Activated CD4-positive, alpha-beta T cell treated with anti-CD3 and anti-CD28 coated beads, Interleukin-2, amount 50 U/mL, for 24 hours (primary cell): ENCODE data around the gene PAQR5.
"Not testable (repeated sequence)": the region's sequence is repeated elsewhere in the genome, so short reads cannot be mapped to it uniquely, and the experiment has no call there.

Source experiments
- DNase-seq, 2 donors: peaks; one replicate each; pipeline ENCODE4 v3.0.0-alpha.2; 2020; ENCODE audit warnings: low read depth in 1 of 2, low spot score in 1 of 2

Gene PAQR5

DNA sequence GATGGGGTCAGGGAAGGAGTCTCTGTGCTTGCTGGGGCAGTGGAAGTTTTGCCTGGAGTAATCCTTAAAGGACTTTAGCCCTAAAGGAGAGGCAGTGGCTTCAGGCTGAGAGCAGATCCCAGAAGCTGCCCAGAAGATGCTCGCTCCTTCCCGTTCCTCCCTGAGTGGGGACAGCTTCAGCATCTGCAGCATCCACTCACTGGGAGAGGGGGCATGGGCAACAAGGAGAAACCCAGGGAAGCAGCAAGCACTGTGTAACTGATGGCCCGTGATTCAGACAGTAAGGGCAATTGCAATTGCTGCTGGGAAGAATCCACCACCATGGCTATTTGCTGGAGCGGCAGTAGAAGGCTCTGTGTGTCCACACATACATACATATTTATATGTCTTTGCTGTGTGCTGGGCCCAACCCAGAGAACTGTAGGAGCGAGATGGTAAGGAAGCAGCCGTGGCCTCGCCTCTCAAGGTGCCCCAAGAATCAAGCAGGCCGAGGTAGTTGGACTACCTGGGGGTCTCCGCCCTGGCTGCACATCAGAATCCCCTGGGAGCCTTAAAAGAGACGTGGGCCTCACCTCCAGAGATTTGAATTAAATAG is 5.8 kb upstream of the PAQR5 start:
- DNase-seq: no peak

DNA sequence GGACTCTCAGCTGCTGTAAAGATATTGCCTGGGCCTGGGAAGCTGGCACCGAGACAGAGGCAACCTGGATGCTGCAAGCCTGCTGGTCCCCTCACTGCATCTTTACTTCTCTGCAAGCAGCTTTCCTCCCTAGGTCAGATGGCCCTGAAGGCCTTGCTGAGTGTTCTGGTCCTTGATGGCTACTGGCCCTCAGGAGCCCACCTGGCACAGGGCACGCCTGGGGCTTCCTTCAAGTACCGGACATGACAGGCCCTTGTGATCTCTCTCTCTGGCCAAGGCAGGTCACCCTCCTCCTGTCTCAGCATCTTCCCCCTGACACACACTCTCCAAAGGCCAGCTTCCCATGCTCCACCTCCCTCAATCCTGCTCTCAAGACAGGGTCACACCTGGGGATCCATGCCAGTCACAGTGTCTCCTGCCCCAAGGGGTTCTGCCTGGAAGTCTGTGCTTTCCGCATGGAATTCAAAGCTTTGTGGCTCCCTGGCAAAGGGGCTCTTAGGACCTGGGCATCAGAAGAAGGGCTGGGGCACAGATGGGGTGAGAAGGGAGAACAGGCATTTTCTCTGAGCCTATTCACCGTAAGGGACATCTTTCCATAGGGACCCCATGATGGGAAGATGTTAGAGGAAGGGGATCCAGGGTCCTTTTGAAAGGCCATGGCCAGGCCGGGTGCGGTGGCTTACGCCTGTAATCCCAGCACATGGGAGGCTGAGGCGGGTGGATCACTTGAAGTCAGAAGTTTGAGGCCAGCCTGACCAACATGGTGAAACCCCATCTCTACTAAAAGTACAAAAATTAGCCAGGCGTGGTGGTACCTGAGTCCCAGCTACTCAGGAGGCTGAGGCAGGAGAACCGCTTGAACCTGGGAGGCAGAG is 4.7 kb upstream of the PAQR5 start:
- DNase-seq: no peak

DNA sequence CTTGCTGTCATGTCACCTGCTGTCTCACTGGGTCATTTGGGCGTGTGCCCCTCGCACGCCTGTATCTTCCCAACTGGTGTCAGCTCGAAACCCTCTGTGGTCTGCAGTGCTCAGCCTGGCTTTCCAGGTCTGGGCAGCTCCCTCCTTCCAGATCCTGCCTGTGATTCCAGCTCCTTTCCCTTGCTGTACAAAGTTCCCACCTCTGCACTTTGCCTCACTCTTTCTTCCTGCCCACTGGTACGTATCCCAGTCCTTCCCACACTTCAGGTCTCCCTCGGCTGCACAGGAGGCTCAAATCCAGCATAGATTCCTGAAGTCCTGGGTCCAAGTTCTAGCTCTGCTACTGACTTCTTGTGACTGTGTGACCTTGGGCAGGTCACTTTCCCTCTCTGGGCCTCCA is 2.1 kb upstream of the PAQR5 start:
- DNase-seq: no peak

DNA sequence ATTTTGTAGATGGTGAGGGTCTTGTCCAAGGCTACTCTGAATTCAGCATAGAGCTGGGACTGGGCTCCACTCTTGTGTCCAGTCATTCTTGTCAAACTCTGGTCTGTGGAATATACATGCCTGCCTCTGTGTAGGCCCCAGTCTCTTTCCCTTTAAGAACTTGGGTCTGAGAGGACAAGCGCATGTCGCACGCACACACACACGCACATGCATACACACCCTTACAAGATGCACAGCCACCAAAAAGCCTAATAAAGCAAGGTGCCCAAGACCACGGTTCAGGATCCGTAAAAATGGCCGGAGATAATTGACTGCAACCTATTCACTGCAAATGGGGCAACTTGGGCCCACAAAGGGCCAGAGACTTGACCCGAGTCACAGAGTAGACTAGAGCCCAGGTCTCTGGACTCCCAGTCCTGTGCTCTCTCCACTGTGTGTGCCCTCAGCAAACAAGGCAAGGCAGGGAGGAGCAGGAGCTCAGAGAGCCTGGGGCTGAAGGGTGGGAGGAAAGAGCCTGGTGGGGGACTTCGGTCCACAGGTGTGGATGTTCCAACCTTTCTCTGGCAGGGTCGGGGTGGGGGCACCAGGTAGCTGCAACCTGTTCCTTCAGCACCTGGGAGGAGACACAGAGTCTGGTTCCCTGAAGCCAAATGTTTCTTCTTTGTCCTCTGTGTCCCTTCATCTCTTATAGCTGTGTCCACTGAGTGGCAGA is 914 bp upstream of the PAQR5 start:
- DNase-seq: no peak

DNA sequence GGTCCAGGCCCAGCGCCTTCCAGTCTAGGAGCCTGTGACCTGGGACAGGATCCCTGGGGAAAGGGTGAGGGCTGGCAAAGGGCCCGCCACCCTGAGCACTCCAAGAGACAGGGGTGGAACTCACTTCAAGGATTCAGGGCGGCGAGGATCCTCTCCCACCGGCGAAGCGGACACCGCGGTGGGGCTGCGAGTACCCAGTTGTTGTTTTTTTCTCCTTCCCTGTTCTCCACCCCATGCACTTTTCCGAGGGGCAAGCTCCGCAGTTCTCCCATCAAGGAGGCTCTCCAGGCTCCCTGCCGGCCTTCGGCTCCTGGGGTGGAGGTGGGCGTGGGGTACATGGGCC is 387 bp upstream of the PAQR5 start:
- no peak for DNase-seq

DNA sequence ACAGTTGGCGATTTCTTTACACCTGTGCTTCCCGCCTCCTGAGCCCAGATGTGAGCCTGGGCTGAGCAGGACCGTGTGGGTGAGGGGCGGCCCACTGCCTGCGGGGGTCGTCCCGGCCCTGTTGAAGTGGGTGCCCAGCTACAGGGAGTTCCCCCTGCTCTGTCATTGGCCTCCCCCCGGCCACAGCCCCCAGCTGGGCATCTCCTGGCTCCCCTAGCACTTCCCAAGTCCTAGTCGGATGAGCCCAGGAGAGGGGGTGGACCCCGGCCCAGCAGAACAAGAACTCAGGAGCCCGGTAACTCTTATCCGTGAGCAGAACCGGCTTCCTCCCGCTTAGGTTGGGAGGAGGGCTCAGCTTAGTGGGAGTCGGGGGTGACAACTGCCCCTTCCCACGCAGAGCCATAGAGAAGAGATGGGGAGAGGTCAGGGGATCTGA is 757 bp downstream of the PAQR5 start:
- DNase-seq: no peak

DNA sequence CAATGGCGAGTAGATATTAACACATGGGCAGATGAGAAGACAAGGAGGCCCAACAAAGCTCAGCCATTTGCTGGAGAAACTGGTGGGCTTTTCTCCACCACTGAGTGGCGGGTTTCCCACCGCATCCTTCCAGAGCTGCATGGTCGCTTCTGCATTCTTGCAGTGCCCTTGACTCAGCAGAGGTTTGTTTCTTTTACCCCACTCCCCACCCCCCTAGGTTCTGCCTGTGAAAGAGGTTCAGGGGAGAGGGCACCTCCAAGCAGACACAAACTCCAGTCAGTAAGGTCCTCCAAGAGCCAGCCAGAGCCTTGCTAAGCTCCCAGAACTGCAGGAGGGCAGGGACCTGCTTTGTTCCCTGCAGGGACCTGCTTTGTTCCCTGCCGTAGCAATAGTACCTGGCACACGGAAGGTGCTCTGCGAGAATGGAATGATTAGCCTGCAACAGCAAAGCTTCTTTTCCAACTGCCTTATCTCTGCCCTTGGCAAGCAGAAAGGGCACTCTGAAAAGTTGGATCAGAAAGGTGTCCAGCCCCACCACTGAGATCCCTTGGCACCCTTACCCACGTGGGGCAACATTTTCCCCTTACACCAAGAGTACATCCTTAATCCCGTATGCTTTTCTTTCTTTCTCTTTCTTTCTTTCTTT is 1.4 kb downstream of the PAQR5 start:
- no peak for DNase-seq

DNA sequence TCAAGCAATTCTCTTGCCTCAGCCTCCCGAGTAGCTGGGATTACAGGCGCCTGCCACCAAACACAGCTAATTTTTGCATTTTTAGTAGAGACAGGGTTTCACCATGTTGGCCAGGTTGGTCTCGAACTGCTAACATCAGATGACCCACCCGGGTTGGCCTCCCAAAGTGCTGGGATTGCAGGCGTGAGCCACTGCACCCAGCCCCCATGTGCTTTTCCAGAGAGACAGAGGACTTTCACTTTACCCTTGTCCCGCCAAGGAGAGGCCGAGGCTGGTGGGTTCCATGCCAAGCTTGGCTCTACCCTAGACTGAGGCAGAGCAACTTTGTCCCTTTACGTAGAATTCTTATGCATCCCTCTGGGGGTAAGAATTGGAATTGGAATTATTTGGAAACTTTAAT is 2.4 kb downstream of the PAQR5 start:
- DNase-seq: not testable (repeated sequence)

DNA sequence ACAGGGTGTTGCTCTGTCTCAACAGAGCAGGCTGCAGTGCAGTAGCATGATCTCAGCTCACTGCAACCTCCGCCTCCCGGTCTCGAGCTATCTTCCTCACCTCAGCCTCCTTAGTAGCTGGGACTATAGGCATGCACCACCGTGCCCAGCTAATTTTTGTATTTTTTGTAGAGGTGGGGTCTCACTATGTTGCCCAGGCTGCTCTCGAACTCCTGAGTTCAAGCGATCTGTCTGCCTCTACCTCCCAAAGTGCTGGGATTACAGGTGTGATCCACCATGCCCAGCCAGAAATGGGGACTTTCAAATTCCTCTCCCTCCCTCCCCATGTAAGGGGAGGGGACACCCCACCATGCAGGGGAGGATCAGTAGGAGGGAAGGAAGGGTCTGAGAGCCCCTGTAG is 3.4 kb downstream of the PAQR5 start:
- DNase-seq: not testable (repeated sequence)

DNA sequence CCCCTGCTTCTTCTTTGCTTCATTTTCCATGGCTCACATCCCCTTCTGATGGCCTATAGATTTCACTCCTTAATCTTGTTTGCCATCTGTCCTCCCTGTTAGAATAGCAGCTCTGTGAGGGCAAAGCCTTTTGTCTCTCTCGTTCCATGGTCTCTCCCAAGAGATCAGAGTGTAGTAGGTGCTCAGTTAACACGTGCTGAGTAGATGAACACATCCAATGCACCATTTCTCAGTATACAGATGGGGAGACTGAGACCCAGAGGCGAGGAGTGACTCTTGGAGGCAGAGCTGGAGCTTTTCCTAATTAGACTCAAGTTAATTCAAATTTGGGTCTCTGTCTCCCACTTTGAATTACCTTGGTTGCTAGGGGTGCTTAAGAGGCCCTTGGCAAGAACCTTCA is 4.2 kb downstream of the PAQR5 start:
- DNase-seq: no peak

DNA sequence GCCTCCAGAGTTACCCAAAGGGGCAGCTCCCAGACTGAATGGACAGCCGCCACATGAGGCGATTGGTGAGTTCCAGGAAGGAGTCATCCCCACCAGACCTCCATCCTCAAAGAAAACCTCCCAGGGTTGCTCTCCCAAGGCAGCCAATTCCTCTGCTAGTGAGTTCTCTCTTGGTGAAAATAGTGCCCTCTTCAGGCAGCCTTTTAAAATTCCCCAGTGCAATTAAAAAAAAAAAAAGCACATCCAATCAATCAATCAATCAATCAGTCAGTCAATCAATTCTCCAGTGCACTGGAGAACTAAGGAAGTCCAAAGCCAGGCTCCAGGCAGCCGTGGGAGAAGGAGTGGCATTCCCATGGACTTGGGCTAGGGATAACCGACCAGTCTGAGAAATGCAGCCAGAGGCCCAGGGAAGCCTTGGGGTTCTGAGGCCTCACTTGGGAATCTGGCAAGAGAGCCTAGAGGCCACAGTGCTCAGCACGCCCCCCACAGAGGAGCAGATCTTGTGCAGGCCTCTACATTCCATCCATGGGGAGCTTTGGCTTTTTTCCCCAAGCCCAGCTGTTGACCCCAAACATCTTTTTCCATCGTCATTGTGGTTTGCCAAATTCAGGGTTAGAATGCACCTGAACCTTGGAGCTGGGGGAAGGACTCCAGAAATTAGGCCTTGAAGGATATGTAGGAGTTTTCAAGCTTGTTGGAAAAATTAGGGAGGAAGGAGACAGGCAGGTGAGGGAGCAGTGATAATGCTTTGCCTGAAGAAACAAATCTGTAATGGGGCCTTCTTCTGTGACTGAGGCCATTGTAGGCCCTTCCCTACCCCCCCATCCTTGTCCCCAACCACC is 4.8 kb downstream of the PAQR5 start:
- DNase-seq: no peak

DNA sequence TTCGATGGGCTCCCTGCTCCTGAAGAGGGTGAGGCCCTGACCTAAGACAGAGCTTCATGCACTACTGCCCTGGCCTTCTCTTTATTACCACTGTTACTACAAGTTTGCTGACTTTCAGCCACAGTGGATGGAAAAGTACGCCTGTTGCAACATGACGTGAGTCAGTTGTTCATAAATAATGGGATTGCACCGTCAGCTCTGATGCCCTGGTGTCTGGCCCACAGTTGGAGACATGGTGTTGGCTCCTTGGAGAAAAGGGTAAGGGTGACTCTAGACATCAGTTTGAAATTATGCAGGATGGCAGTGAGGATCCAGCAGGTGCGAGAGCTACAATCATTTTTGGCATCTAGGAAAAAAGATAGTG is 5.5 kb downstream of the PAQR5 start:
- no peak for DNase-seq

DNA sequence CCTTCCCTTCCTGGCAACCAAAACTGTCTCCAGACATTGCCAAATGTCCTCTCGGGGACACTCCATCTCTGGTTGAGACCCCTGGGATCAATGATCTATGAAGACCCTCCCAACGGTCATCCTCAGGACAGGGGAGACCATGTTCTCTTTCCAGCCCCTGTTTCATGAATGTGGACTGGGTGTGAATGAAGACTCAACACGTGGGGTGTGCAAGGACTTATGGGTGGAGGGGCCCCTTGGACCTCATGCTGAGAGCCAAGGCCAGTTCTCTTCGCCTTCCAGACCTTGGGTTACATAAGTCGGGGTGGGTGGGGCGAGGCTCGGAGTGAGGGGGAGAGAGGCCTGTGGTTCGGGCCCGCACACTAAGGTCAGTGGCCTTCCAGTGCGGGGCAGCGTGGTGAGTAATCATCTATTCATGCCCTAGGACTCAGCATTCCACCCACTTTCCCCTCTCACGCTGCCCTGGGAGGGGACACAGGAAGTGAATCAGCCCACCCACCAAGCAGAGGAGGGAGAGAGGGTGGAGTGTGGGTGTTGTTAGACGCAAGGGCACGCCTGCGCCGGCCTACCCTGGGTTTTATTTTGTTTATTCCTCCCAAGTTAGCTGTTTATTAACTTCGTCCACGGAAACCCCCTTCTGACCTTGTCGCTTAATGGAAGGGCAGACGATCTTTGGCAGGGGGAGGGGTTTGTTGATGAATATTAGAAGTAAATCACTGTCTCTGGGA is 6.7 kb downstream of the PAQR5 start:
- no peak for DNase-seq

DNA sequence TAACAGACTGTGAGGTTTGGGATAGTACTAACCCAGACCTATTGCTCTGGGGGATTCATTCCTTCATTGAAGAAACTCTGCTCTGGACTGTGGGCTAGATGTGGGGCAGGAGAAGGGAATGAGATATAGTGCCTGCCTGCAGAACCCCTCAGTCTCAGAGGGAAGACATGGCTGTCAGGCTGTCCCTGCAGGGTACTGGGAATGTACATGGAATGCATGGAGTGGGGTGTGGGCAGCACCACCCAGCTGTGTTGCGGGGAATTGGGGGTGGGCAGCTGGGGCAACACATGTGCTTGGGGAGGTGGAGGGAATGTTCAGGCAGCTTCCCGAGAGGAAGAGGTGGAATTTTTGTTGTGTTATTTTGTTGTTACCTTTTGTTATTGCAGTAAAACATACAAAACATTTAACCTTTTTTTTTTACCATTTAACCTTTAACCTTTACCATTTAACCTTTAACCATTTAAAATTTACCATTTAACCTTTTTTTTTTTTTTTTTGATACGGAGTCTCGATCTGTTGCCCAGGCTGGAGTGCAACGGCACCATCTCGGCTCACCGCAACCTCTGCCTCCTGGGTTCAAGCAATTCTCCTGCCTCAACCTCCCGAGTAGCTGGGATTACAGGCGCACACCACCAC is 7.3 kb downstream of the PAQR5 start:
- DNase-seq: no peak

DNA sequence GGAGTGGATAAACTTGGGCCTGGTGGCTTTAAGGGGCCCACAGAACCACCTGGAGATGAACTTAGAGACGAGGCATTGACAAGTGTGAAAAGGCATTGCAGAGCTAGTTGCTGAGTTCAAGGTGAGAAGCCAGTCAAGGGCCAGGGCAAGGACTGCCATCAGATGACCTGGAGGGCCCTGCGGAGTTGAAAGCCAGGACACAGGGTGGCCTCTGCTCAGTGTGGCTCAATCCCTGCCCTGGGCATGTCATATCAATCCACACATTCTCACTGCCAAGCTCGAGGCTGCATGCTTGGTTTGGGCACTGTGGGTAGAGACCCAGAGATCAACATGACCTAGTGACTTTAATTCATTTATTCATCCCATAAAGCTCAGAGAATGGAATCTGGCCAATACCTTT is 9.2 kb downstream of the PAQR5 start:
- no peak for DNase-seq

DNA sequence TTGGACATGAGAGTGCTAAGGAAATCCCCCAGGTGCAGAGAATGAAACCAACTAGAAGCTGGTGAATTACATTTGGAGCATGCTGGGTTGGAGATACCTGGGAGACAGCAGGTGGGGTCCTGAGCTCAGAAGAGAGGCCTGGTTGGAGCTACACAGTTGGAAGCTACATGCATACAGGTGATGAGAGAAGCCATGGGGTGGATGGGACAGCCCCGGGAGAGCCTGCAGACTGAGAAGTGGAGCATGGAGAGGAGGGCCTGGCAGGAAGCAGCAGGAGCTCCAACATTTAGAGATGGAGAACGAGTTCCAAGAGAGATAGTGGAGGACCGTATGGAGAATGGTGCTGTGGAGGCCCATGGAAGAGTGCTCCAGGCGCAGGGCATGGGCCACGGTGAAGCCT is 10.2 kb downstream of the PAQR5 start:
- no peak for DNase-seq

DNA sequence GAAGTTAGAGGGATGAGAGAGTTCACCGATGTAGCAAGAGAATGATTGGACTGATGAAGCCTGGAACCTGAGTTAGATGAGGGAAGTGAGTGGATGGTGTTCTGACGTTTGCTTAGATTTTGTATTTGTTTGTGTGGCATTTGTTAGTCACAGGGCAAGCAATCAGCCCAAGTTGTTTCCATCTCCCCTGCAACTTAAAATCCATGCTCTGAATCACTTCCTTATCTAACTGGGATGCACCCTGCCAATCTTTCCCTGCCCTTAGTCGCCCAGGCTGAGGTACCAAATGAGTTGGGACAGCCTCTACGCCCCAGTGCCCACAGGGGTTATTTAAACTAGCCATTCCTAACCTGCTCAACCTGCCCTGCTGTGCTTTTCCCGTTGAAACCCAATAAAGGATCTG is 12.6 kb downstream of the PAQR5 start:
- DNase-seq: no peak

DNA sequence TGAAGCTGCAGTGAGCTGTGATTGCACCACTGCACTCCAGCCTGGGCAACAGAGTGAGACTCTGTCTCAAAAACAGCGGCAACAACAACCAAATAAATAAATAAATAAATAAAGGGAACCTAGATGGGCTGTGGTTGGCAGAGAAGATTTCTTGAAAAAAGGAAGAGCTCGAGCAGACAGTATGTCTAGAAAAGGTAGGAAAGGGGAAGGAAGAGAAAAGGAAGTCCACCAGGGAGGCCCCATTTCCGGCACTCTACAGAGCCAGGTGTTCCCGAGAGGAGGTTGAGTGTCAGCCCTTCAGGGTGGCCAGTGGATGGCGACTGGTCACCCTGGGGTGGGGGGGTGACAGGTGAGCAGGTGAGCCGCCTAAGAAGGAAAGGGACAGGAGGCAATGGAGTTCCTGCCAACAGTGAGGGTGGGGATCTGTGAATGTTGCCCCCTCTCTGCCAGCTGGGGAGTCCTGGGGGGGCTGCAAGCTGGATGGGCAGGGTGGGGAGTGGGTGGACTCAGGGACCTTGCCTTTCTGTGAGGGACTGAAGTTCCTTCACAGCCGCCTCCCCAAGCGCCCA is 14.8 kb downstream of the PAQR5 start:
- DNase-seq: no peak

DNA sequence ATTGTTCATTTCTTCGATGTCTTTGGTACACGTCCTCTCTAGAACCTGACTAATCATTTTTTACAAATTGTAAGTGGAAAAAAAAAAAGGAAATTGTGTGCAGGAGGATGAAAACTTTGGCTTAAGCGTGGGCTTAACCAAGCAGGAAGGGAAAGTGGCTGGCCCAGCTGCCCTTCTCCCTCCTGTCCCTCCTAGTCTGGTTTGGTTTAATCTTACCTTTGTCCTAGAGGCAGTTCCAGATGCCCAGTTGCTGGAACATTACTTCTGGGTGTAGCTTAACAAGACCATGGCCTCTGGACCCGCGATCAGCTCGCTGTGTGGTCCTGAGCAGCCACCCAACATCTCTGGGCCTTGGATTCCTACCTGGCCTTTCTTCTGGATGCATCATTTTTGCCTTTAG is 15.4 kb downstream of the PAQR5 start:
- no peak for DNase-seq

DNA sequence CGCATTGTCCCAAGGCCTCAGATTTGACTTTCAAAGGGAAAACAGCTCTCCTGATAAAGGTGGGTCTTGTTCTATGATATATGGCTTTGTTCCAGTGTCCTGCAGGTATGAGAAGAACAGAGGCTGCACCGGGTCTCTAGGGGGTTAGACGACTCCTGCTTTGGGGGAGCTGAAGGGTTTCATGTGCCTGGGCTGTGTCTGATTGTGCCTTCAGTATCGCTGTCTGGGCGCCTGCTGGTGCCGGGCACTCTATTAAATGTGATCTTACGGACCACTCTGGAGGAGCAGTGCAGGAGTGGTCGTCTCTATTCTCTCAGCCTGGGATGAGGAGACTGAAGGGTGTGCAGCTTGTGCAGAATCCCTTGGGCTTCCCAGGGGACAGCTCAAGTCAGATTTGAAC is 16.0 kb downstream of the PAQR5 start:
- DNase-seq: no peak
